Cardiac muscle cell (in vitro differentiated cells and primary cell): Measurements from ENCODE around the gene MFN2. TPM values are rescaled to one million over a fixed set of nuclear protein-coding genes. Genes with fewer than 3 reads are reported as not detected.

ENCODE experiments used
- DNase-seq, 2 donors: peaks; one replicate each; pipeline versions ENCODE4 v3.0.0 to v3.0.0-alpha.2; 2010 to 2017; ENCODE audit warnings: low read depth in 1 of 2, low spot score in 1 of 2
- H3K27ac ChIP-seq: fragments of 200-600 bp; sonication (generic); 2 replicates; pipeline ENCODE4 v1.5.1; 2016
- H3K27me3 ChIP-seq: fragments of 200-600 bp; sonication (generic); 2 replicates; pipeline ENCODE4 v1.6.0; 2016; ENCODE audit warnings: control low read depth
- H3K36me3 ChIP-seq: fragments of 200-600 bp; sonication (generic); 2 replicates; pipeline ENCODE4 v1.5.1; 2016; ENCODE audit warnings: control low read depth
- H3K4me1 ChIP-seq: fragments of 200-600 bp; sonication (generic); 2 replicates; pipeline ENCODE4 v1.8.1; 2017; ENCODE audit warnings: low read depth, mild to moderate bottlenecking, mixed run types
- H3K4me3 ChIP-seq: fragments of 200-600 bp; sonication (generic); 2 replicates; pipeline ENCODE4 v1.5.1; 2016; ENCODE audit warnings: mild to moderate bottlenecking
- H3K9me3 ChIP-seq: fragments of 200-600 bp; sonication (generic); 2 replicates; pipeline ENCODE4 v1.5.1; 2017; ENCODE audit warnings: low read depth, mild to moderate bottlenecking, control low read depth
- CTCF ChIP-seq: IDR thresholded peaks from 2 replicates; pipeline ENCODE4 v1.5.1; 2012; ENCODE audit warnings: low read depth, mild to moderate bottlenecking, low read length
- polyA plus RNA-seq: library from polyadenylated mRNA; unstranded; fragments of >200 nt; fragmentation: Nextera tagmentation; extraction: Ambion mirVana; gene quantifications from 2 replicates; pipeline ENCODE4 v1.2.1, GENCODE V29; 2016
- total RNA-seq: library from RNA; depleted of rRNA; stranded (reverse); fragments of >200 nt; gene quantifications from 2 replicates; pipeline ENCODE4 v1.2.3, GENCODE V29; 2016

Gene MFN2
- total and polyA plus RNA-seq, 2 experiments from 2014 or later = 82.6 to 89.7 TPM

GRCh38 chr1:11979028-11979850 is 1.0 kb upstream of the MFN2 start:
- Histone ChIP-seq H3K9me3 (no peaks in the 10 kb centered on the region), H3K36me3 (peaks cover 22% of the 10 kb centered on the region), H3K27ac (peak overlapping the region; percentile 97), H3K4me1 (peaks cover 14% of the 10 kb centered on the region), H3K27me3 (no peaks in the 10 kb centered on the region), H3K4me3 (no peak overlapping the region)
- no peak for TF ChIP-seq CTCF
- no peak for DNase-seq

GRCh38 chr1:11980676-11980972 is 380 bp downstream of the MFN2 start:
- DNase-seq = no peak
- H3K36me3 ChIP-seq = peaks cover 14% of the 10 kb centered on the region
- peaks cover 14% of the 10 kb centered on the region for H3K4me1 ChIP-seq
- peak overlapping the region; percentile 97 for H3K27ac ChIP-seq
- H3K4me3 ChIP-seq = peak overlapping the region; percentile 67
- H3K27me3 ChIP-seq = no peaks in the 10 kb centered on the region
- no peak for TF ChIP-seq CTCF
- H3K9me3 ChIP-seq = no peaks in the 10 kb centered on the region

DNA sequence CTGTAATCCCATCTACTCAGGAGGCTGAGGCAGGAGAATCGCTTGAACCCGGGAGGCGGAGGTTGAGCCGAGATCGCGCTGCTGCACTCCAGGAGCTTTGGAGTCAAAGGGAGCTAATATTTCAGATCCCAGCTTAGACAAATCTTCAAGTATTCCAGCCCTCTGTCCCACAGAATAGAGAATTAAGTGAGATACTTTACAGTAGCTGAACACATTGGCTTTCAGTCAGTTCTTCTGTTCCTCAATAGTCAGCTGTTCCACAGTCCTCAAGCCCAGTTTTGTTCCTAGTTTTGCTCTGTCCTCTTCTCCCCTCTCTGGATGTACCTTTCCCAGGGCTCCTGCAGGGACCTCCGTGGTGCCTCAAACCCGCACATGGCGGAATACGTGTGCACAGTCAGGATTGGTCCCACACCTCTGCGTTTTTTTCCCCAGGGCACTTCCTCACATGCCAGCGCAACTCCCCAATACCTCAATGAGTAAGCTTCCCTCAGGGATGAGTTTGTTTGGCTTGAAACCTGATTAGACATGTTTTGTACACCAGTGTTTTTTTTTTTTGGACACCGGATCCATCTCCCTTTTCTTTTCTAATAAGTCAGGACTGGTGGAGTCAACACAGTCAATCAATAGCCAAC is 1.2 kb downstream of the MFN2 start:
- peak overlapping the region; percentile 67 for H3K4me3 ChIP-seq
- no peaks in the 10 kb centered on the region for H3K27me3 ChIP-seq
- peaks cover 14% of the 10 kb centered on the region for H3K4me1 ChIP-seq
- H3K27ac ChIP-seq = peak overlapping the region; percentile 97
- no peaks in the 10 kb centered on the region for H3K9me3 ChIP-seq
- peaks cover 14% of the 10 kb centered on the region for H3K36me3 ChIP-seq
- TF ChIP-seq CTCF = no peak
- no peak for DNase-seq

- Histone ChIP-seq H3K4me1 (peaks cover 14% of the 10 kb centered on the region), H3K27me3 (no peaks in the 10 kb centered on the region), H3K9me3 (no peaks in the 10 kb centered on the region), H3K36me3 (peaks cover 14% of the 10 kb centered on the region), H3K27ac (no peak overlapping the region), H3K4me3 (no peak overlapping the region)
- no peak for DNase-seq
- no peak for TF ChIP-seq CTCF
These were observed 1.8 kb downstream of the MFN2 start for GRCh38 chr1:11982010-11982392.

DNA sequence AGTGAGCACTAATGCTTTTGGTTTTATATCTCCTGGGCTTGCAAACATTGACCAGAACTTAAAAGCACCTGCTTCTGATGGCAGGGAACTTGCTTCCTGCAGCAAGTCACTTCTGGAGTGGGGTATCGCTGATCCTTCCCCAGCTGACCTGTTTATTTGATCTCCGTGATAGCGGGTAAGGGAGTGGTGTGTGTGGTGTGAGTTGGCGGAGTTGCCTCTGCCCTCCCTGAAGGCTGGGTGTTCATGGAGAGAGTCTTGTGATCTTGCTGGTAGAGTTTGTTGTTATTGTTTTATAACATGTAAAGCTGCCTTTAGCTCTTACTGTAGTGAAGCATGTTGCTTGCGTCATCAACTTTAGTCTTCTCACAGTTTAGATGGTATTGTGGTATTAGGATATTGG is 3.9 kb downstream of the MFN2 start:
- H3K27me3 ChIP-seq = no peaks in the 10 kb centered on the region
- TF ChIP-seq CTCF = no peak
- DNase-seq = no peak
- no peak overlapping the region for H3K4me3 ChIP-seq
- no peak overlapping the region for H3K27ac ChIP-seq
- no peaks in the 10 kb centered on the region for H3K9me3 ChIP-seq
- H3K4me1 ChIP-seq = peaks cover 12% of the 10 kb centered on the region
- H3K36me3 ChIP-seq = peaks cover 15% of the 10 kb centered on the region
